Measurements from ENCODE around the gene NRF1. TPM values are rescaled to one million over a fixed set of nuclear protein-coding genes. Genes with fewer than 3 reads are reported as not detected.

NRF1 gene
- total RNA-seq, 1 experiment from 2014 or later = 15.7 TPM

- no peak for DNase-seq (ENCODE audit: low read depth)
These were observed 158.6 kb downstream of the NRF1 start for GRCh38 chr7:129769866-129770808.

GRCh38 chr7:129771201-129771927 lies 159.8 kb downstream of the NRF1 start:
- DNase-seq (ENCODE audit: low read depth) = no peak

- no peak for DNase-seq (ENCODE audit: low read depth)
These were observed 160.5 kb downstream of the NRF1 start for GRCh38 chr7:129771928-129772479.

GRCh38 chr7:129772646-129773280 lies 161.2 kb downstream of the NRF1 start:
- DNase-seq (ENCODE audit: low read depth) = no peak

- DNase-seq (ENCODE audit: low read depth) = peak; percentile 64
These were observed 161.8 kb downstream of the NRF1 start for GRCh38 chr7:129773328-129773731.

GRCh38 chr7:129773871-129774270 lies 162.4 kb downstream of the NRF1 start:
- peak; percentile 51 for DNase-seq (ENCODE audit: low read depth)

GRCh38 chr7:129774359-129774758 lies 162.8 kb downstream of the NRF1 start:
- no peak for DNase-seq (ENCODE audit: low read depth)

GRCh38 chr7:129774871-129775694 lies 163.6 kb downstream of the NRF1 start:
- no peak for DNase-seq (ENCODE audit: low read depth)

GRCh38 chr7:129775695-129776361 lies 164.3 kb downstream of the NRF1 start:
- no peak for DNase-seq (ENCODE audit: low read depth)

- no peak for DNase-seq (ENCODE audit: low read depth)
These were observed 164.8 kb downstream of the NRF1 start for GRCh38 chr7:129776362-129776722.

- no peak for DNase-seq (ENCODE audit: low read depth)
These were observed 165.8 kb downstream of the NRF1 start for GRCh38 chr7:129777195-129777844.

GRCh38 chr7:129777993-129778769 lies 166.7 kb downstream of the NRF1 start:
- no peak for DNase-seq (ENCODE audit: low read depth)

GRCh38 chr7:129778770-129779601 lies 167.5 kb downstream of the NRF1 start:
- peak; percentile 59 for DNase-seq (ENCODE audit: low read depth)

- DNase-seq (ENCODE audit: low read depth) = no peak
These were observed 168.2 kb downstream of the NRF1 start for GRCh38 chr7:129779602-129780256.

GRCh38 chr7:129780257-129780973 lies 168.9 kb downstream of the NRF1 start:
- DNase-seq (ENCODE audit: low read depth) = peak; percentile 98

- DNase-seq (ENCODE audit: low read depth) = peak; percentile 72
These were observed 169.7 kb downstream of the NRF1 start for GRCh38 chr7:129780974-129781927.

Data from Daoy (cell line).